Sigmoid colon (tissue), 7 donors: ENCODE data around the gene CASQ2. TPM values are rescaled to one million over a fixed set of nuclear protein-coding genes. Genes with fewer than 3 reads are reported as not detected.

ENCODE experiments used
- polyA plus RNA-seq, 3 donors: library from polyadenylated mRNA; stranded (reverse); fragments of 200-250 nt; gene quantifications; one replicate each; pipeline ENCODE4 v1.2.3, GENCODE V29; 2013
- total RNA-seq, 4 donors: library from RNA; depleted of rRNA; stranded (reverse); fragments of >200 nt; gene quantifications; one replicate each; pipeline ENCODE4 v1.1.0, GENCODE V29; 2016
- donor health status: healthy with polysubstance abuse.
- donor health status: Bipolar disorder and iron deficiency.
- donor health status: healthy.

CASQ2 gene
- total and polyA plus RNA-seq, 7 donors = 0.46 to 160 (median 58.3) TPM

Other genes with a start within 250 kb of the CASQ2 start
- gene VANGL1, start 126.7 kb downstream of the CASQ2 start, total RNA-seq = 10 to 100 TPM in 1 of 4 donors, 1 to 10 TPM in 3; 7.1 to 14.7 (median 8.1) TPM
- 1 to 10 TPM; 1.2 to 5.0 (median 2.5) TPM for gene VANGL1, start 126.7 kb downstream of the CASQ2 start, polyA plus RNA-seq
- under 1 TPM in 1 of 4 donors, not detected in 3; 0.28 TPM for gene NHLH2, start 72.4 kb upstream of the CASQ2 start, total RNA-seq
- gene NHLH2, start 72.4 kb upstream of the CASQ2 start, polyA plus RNA-seq = not detected
- 1 to 10 TPM; 1.2 to 3.3 (median 2.8) TPM for gene SLC22A15, start 207.8 kb upstream of the CASQ2 start, total RNA-seq
- gene SLC22A15, start 207.8 kb upstream of the CASQ2 start, polyA plus RNA-seq = 1 to 10 TPM in 1 of 3 donors, under 1 TPM in 1, not detected in 1; 0.99 to 1.2 TPM